Measurements from ENCODE around the gene FBP2. TPM values are rescaled to one million over a fixed set of nuclear protein-coding genes. Genes with fewer than 3 reads are reported as not detected.

The FBP2 gene
- total RNA-seq, 4 donors from 2014 or later: not detected

- TF ChIP-seq CTCF (IDR thresholded peaks at IDR 0.05; ENCODE audit: low read depth): no peak
Observed at GRCh38 chr9:94517254-94517653, 76.4 kb downstream of the FBP2 start.

GRCh38 chr9:94514722-94515121 lies 78.9 kb downstream of the FBP2 start:
- TF ChIP-seq CTCF (IDR thresholded peaks at IDR 0.05; ENCODE audit: low read depth): no peak

GRCh38 chr9:94511955-94512265 lies 81.7 kb downstream of the FBP2 start:
- TF ChIP-seq CTCF (IDR thresholded peaks at IDR 0.05; ENCODE audit: low read depth): no peak

- no peak for TF ChIP-seq CTCF (IDR thresholded peaks at IDR 0.05; ENCODE audit: low read depth)
Observed at GRCh38 chr9:94511134-94511954, 82.3 kb downstream of the FBP2 start.

Other genes starting within 250 kb of the FBP2 start
- not detected for gene PCAT7, start 38.7 kb downstream of the FBP2 start, total RNA-seq
- 100 to 1,000 TPM in 1 of 4 donors, 10 to 100 TPM in 2, 1 to 10 TPM in 1; 6.6 to 160 (median 16.2) TPM for gene FBP1, start 45.7 kb upstream of the FBP2 start, total RNA-seq
- 10 to 100 TPM; 18.8 to 81.0 (median 32.1) TPM for gene AOPEP, start 132.9 kb upstream of the FBP2 start, total RNA-seq